GM23338 (cell line): ENCODE measurements around the gene SLC7A14. TPM values are rescaled to one million over a fixed set of nuclear protein-coding genes. Genes with fewer than 3 reads are reported as not detected.

ENCODE experiments used
- ATAC-seq: fragments of 200-7000 bp; cut with Tn5 transposase; 3 replicates; pipeline ENCODE4 v1.9.1; 2020
- DNase-seq: peaks from one replicate; pipeline ENCODE4 v3.0.0-alpha.2; 2015; ENCODE audit warnings: low spot score
- H2AFZ ChIP-seq: fragments of 200-600 bp; sonication (generic); 2 replicates; pipeline ENCODE4 v1.8.0; 2016; ENCODE audit warnings: antibody characterized with exemption, mild to moderate bottlenecking, moderate library complexity
- H3F3A ChIP-seq: fragments of 200-600 bp; sonication (generic); replicated peaks from 2 replicates; pipeline ENCODE4 v1.8.0; 2017; ENCODE audit warnings: antibody characterized with exemption, mixed run types, low read depth
- H3K27ac ChIP-seq: fragments of 200-600 bp; sonication (generic); 2 replicates; pipeline ENCODE4 v1.6.1; 2016; ENCODE audit warnings: low read depth
- H3K27me3 ChIP-seq: fragments of 200-600 bp; sonication (generic); 2 replicates; pipeline ENCODE4 v1.8.0; 2016; ENCODE audit warnings: mild to moderate bottlenecking, mixed run types, moderate library complexity; ENCODE audit not compliant: insufficient read depth
- H3K36me3 ChIP-seq: fragments of 200-600 bp; sonication (generic); 2 replicates; pipeline ENCODE4 v1.8.0; 2016; ENCODE audit warnings: mild to moderate bottlenecking; ENCODE audit not compliant: insufficient read depth
- H3K4me1 ChIP-seq: fragments of 200-600 bp; sonication (generic); 2 replicates; pipeline ENCODE4 v1.8.0; 2016; ENCODE audit warnings: mild to moderate bottlenecking, moderate library complexity; ENCODE audit not compliant: insufficient read depth
- H3K4me2 ChIP-seq: fragments of 200-600 bp; sonication (generic); 2 replicates; pipeline ENCODE4 v1.7.1; 2017; ENCODE audit warnings: mixed run types
- H3K4me3 ChIP-seq: fragments of 200-600 bp; sonication (generic); 2 replicates; pipeline ENCODE4 v1.6.1; 2016; ENCODE audit warnings: mixed run types
- H3K79me2 ChIP-seq: fragments of 200-600 bp; sonication (generic); replicated peaks from 2 replicates; pipeline ENCODE4 v1.8.0; 2017; ENCODE audit warnings: mild to moderate bottlenecking; ENCODE audit not compliant: insufficient read depth
- H3K9me2 ChIP-seq: fragments of 200-600 bp; sonication (generic); 2 replicates; pipeline ENCODE4 v1.8.0; 2017; ENCODE audit not compliant: insufficient read depth
- H4K20me1 ChIP-seq: fragments of 200-600 bp; sonication (generic); replicated peaks from 2 replicates; pipeline ENCODE4 v1.8.0; 2017; ENCODE audit warnings: mild to moderate bottlenecking; ENCODE audit not compliant: insufficient read depth
- H3K27ac Mint-ChIP-seq: 2 replicates; pipeline ENCODE4 v1.8.0; 2020; ENCODE audit warnings: inconsistent platforms, mild to moderate bottlenecking, moderate library complexity, mixed read lengths
- H3K27me3 Mint-ChIP-seq: 3 replicates; pipeline ENCODE4 v1.8.0; 2022; ENCODE audit warnings: low read depth, mild to moderate bottlenecking, moderate library complexity, mixed read lengths, inconsistent platforms; ENCODE audit not compliant: insufficient read depth, poor library complexity
- H3K36me3 Mint-ChIP-seq: 3 replicates; pipeline ENCODE4 v1.8.0; 2021; ENCODE audit warnings: low read depth, mild to moderate bottlenecking, inconsistent platforms, moderate library complexity, mixed read lengths
- H3K4me1 Mint-ChIP-seq: 3 replicates; pipeline ENCODE4 v1.8.0; 2020; ENCODE audit warnings: mild to moderate bottlenecking, inconsistent platforms, mixed read lengths
- H3K4me3 Mint-ChIP-seq: 3 replicates; pipeline ENCODE4 v1.8.0; 2021; ENCODE audit warnings: moderate library complexity, mild to moderate bottlenecking, inconsistent platforms, mixed read lengths
- H3K9me3 Mint-ChIP-seq: 3 replicates; pipeline ENCODE4 v1.8.0; 2020; ENCODE audit warnings: moderate library complexity, mild to moderate bottlenecking, inconsistent platforms, mixed read lengths
- CREB1 ChIP-seq: fragments of 250-450 bp; sonication (Bioruptor Pico); IDR thresholded peaks from 2 replicates; pipeline ENCODE4 v1.5.0; 2020; ENCODE audit warnings: low read depth, mild to moderate bottlenecking, moderate library complexity
- CTCF ChIP-seq, 2 experiments: fragments of 200-600 bp in 1 of 2; sonication (generic) in 1 of 2; conservative IDR thresholded peaks; 2 replicates each; pipeline versions ENCODE4 v1.5.1 to v1.6.1; 2016 to 2017; ENCODE audit warnings: antibody characterized with exemption in 2 of 2, low read depth in 2 of 2, mild to moderate bottlenecking in 2 of 2, moderate library complexity in 1 of 2
- EZH2 ChIP-seq: fragments of 200-600 bp; sonication (generic); IDR thresholded peaks from one replicate; pipeline ENCODE4 v1.8.0; 2017; ENCODE audit warnings: antibody characterized with exemption, mild to moderate bottlenecking, low read depth; ENCODE audit not compliant: unreplicated experiment
- EZH2phosphoT487 ChIP-seq: fragments of 200-600 bp; sonication (generic); IDR thresholded peaks from one replicate; pipeline ENCODE4 v1.8.1; 2018; ENCODE audit warnings: antibody characterized with exemption; ENCODE audit not compliant: unreplicated experiment
- NANOG ChIP-seq: IDR thresholded peaks from 2 replicates; pipeline ENCODE4 v1.6.1; 2016; ENCODE audit warnings: antibody characterized with exemption, borderline replicate concordance
- POLR2AphosphoS5 ChIP-seq: IDR thresholded peaks from 2 replicates; pipeline ENCODE4 v1.6.1; 2016; ENCODE audit warnings: antibody characterized with exemption, low read depth
- REST ChIP-seq: IDR thresholded peaks from one replicate; pipeline ENCODE4 v1.6.1; 2018; ENCODE audit warnings: antibody characterized with exemption; ENCODE audit not compliant: unreplicated experiment
- STAT1 ChIP-seq: IDR thresholded peaks from one replicate; pipeline ENCODE4 v1.6.1; 2016; ENCODE audit warnings: antibody characterized with exemption; ENCODE audit not compliant: unreplicated experiment
- ZNF114 ChIP-seq: fragments of 250-450 bp; sonication (Bioruptor Pico); IDR thresholded peaks from 2 replicates; pipeline ENCODE4 v1.5.0; 2020; ENCODE audit warnings: mild to moderate bottlenecking, moderate library complexity
- ZNF331 ChIP-seq: fragments of 250-450 bp; sonication (Bioruptor Pico); IDR thresholded peaks from 2 replicates; pipeline ENCODE4 v1.5.0; 2020; ENCODE audit warnings: low read depth, mild to moderate bottlenecking, moderate library complexity
- ZNF462 ChIP-seq: fragments of 250-450 bp; sonication (Bioruptor Pico); IDR thresholded peaks from 2 replicates; pipeline ENCODE4 v1.5.0; 2020; ENCODE audit warnings: mild to moderate bottlenecking, moderate library complexity
- polyA plus RNA-seq: library from polyadenylated mRNA; unstranded; fragments of >200 nt; fragmentation: Nextera tagmentation; extraction: Ambion mirVana; gene quantifications from 2 replicates; pipeline ENCODE4 v1.2.1, GENCODE V29; 2016
- total RNA-seq: library from RNA; depleted of rRNA; stranded (reverse); fragments of >200 nt; shearing (Covaris generic); gene quantifications from 2 replicates; pipeline ENCODE4 v1.2.3, GENCODE V29; 2014

The SLC7A14 gene
- total and polyA plus RNA-seq, 2 experiments from 2014 or later: 0.49 to 0.82 TPM

- Histone ChIP-seq H3K27ac (no peak overlapping the region), H3K27me3 (no peaks in the 10 kb centered on the region), H3K4me3 (no peak overlapping the region), H3K4me2 (no peak overlapping the region), H4K20me1 (no peaks in the 10 kb centered on the region), H3K79me2 (no peaks in the 10 kb centered on the region), H2AFZ (no peak overlapping the region), H3K9me2 (no peaks in the 10 kb centered on the region), H3K4me1 (peaks cover 8% of the 10 kb centered on the region; the same call in 1 of the 2 replicates), H3K36me3 (no peaks in the 10 kb centered on the region), H3F3A (no peaks in the 10 kb centered on the region)
- H3K27ac Mint-ChIP-seq: no peak overlapping the region
- TF ChIP-seq ZNF331 (CRISPR knock-in tag): no peak
- no peak for TF ChIP-seq CREB1
- TF ChIP-seq EZH2phosphoT487: no peak
- TF ChIP-seq POLR2AphosphoS5: no peak
- no peak for TF ChIP-seq CTCF (conservative IDR thresholded peaks at IDR 0.05; ENCODE audit: low read depth in 2 of 2)
- TF ChIP-seq EZH2: no peak
- no peak for TF ChIP-seq STAT1
- TF ChIP-seq ZNF462 (CRISPR knock-in tag): no peak
- no peak for TF ChIP-seq ZNF114 (CRISPR knock-in tag)
- no peak for TF ChIP-seq NANOG
- no peak for TF ChIP-seq REST
- ATAC-seq: no peak
- DNase-seq: no peak
- H3K4me3 Mint-ChIP-seq: no peak overlapping the region
- peaks cover 8% of the 10 kb centered on the region for H3K27me3 Mint-ChIP-seq
- H3K4me1 Mint-ChIP-seq: peaks cover 16% of the 10 kb centered on the region
- no peaks in the 10 kb centered on the region; the same call in 1 of the 3 replicates for H3K9me3 Mint-ChIP-seq
- no peaks in the 10 kb centered on the region; the same call in 2 of the 3 replicates for H3K36me3 Mint-ChIP-seq
These were observed 100.6 kb downstream of the SLC7A14 start for GRCh38 chr3:170485294-170485693.
